H9 (cell line): ENCODE results near the gene ARHGAP27. TPM values are rescaled to one million over a fixed set of nuclear protein-coding genes. Genes with fewer than 3 reads are reported as not detected.

Source experiments
- total RNA-seq: library from RNA; stranded (reverse); gene quantifications from 2 replicates; pipeline ENCODE4 v1.2.1, GENCODE V29; 2021

The ARHGAP27 gene
- total RNA-seq, 1 experiment from 2014 or later, result 9.9 TPM

Other genes starting within 250 kb of the ARHGAP27 start
- gene FMNL1, start 211.0 kb downstream of the ARHGAP27 start, total RNA-seq, result 6.3 and 6.9 TPM in 2 replicates
- 0.42 and 0.81 TPM in 2 replicates for gene SPATA32, start 170.8 kb downstream of the ARHGAP27 start, total RNA-seq
- gene MAP3K14, start 115.8 kb downstream of the ARHGAP27 start, total RNA-seq, result 7.6 and 7.8 TPM in 2 replicates
- 16.5 and 20.7 TPM in 2 replicates for gene PLEKHM1, start 57.9 kb upstream of the ARHGAP27 start, total RNA-seq